HG03558 (cell line): ENCODE measurements around the gene ZNF532.

Source experiments
- ATAC-seq: cut with Tn5 transposase; IDR thresholded peaks from one replicate; pipeline ENCODE4 v1.9.1; 2021; ENCODE audit warnings: moderate number of reproducible peaks; ENCODE audit not compliant: unreplicated experiment; ENCODE audit errors: extremely low read depth

The ZNF532 gene

DNA sequence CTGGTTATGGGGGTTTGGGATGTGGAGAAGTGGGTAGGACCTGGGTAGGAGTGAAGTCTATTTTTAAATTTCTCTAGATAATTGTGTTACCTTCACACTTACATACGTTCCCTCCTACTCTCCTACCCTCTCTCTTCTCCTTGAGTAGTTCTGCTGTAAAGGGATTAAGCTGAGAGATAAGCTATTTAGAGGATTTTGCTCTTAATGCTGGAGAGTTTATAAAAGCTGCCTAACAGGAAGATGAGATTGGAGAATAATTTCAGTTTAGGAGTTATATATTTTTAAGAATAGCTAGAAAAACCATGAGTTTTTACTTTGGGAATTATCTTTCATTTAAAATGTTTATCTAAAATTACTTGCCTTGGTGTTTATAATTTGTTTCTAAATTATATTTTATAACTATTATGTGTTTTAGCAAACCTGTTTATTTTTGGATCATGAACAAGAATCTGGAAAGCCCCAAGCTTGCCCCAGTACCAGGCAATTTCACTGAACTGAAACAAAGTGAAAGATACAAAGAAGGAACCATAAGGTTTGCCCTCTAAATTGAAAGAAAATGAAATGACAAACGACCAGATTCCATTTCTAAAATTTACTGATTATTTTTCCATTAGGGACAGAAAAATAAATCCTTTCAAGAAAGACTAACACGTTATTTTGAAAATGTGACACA is 101.5 kb downstream of the ZNF532 start:
- ATAC-seq: no peak

GRCh38 chr18:58966704-58967103 is 102.0 kb downstream of the ZNF532 start:
- no peak for ATAC-seq

GRCh38 chr18:58967751-58968254 is 103.1 kb downstream of the ZNF532 start:
- ATAC-seq: no peak

- peak; percentile 79 for ATAC-seq
Observed at GRCh38 chr18:58970943-58971790, 106.5 kb downstream of the ZNF532 start.

- ATAC-seq: no peak
Observed at GRCh38 chr18:58975296-58975695, 110.6 kb downstream of the ZNF532 start.

- ATAC-seq: no peak
Observed at GRCh38 chr18:58975781-58976180, 111.1 kb downstream of the ZNF532 start.

- ATAC-seq: no peak
Observed at GRCh38 chr18:58977223-58977622, 112.5 kb downstream of the ZNF532 start.

- no peak for ATAC-seq
Observed at GRCh38 chr18:58977801-58978200, 113.1 kb downstream of the ZNF532 start.

DNA sequence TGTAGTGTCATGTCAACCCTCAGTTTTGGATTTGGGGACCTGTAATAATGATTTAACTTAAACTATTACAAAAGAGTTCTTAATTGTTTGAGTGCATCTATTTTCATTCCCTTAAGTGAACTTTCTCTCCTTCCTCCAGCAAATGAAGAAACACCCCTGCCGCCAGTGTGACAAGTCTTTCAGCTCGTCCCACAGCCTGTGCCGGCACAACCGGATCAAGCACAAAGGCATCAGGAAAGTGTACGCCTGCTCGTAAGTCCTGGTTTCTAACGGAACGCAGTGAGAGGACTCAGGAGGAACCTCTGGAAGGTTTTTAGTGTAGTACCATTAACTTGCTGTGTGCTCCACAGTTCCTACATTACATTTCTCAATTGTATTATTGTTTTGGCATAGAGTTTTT is 114.2 kb downstream of the ZNF532 start:
- no peak for ATAC-seq

DNA sequence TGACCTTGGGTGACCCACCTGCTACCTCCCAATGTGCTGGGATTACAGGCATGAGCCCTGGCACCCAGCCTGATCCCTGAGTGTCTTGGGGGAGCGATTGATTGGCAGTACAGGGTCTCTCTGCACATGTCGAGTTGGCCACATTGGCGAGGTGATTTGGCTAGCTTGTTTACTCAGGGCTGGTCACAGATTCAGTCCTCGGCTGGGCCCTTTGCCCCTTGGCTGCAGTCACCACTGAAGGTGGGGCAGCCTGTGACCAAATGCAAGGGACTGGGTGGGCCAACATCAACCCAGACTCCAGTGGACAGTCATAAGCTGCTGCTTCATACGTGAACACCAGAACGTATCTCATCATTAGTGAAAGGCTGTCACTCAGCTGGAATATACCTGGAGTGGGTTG is 114.9 kb downstream of the ZNF532 start:
- ATAC-seq: no peak

- no peak for ATAC-seq
Observed at GRCh38 chr18:58980991-58981390, 116.3 kb downstream of the ZNF532 start.

GRCh38 chr18:58983260-58984155 is 118.8 kb downstream of the ZNF532 start:
- ATAC-seq: no peak

- ATAC-seq: no peak
Observed at GRCh38 chr18:58988600-58988999, 123.9 kb downstream of the ZNF532 start.

- ATAC-seq: no peak
Observed at GRCh38 chr18:58989184-58989759, 124.6 kb downstream of the ZNF532 start.

GRCh38 chr18:58990720-58991119 is 126.0 kb downstream of the ZNF532 start:
- ATAC-seq: no peak

DNA sequence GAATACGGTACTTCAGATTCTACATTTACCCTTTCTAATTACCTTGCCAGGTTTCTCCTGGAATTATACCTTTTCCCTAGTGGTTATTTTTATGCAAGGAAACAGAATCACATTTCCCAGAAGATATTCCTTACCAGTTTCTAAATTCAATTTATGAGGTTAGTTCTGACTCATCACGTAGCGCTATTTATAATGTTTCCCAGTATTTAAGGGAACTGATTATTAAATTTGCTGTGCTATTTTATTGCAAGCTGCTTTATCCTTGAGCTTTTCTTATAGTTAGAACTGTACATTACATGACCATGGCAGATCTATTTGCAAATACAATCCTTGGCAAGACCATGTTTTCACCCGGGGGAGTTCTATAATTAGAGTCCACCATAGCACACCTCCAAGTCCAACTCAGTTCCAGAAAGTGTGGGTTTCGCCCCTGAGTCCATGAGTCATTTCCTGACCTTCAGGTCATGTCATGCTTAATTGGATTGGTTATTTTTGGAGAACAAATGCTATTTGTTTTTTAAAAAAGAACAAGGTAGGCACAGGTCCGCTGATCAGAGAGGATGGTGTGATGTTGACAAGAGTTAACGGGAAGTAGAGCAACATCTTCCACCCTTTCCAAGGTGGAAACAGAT is 126.6 kb downstream of the ZNF532 start:
- peak; percentile 80 for ATAC-seq

DNA sequence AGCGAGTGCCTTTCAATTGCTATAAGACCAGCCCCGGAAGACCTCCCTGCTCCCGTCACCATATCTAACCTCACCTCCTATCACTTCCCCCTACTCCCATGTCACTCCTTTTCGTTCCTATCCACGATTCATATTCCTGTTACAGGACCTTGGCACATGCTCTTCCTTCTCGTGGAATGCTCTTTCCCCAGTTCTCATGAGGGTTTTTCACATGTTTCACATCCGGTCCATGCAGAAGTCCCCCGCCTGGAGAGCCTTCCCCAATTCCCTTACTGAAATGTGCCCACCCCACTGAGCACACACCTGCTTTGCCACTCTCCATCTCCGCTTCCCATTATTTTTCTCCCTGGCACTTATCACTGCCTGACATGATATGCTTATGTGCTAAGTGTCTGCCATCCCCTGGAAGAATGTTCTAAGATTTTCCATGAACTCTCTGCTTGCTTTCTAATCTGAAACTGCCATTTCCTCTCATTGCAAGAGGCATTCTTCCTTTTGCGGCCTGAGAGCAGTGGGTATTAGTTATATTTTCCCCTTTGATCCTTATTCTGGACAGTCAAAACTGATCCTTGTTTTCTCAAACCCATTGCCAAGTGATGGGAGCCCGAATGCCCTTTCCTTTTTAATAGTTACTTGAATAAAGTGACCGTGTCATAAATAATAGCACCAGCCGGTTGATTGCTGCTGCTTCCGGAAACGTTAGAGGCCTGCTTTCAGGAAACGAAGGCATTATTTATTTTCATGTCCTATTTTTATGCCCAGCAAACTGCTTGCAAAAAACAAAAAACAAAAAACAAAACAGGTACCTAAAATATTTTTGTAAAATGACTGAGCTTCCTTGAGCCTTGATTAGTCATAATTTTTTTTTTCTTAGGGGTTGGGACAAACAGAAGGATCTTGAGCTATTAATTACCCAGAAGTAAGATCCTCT is 127.9 kb downstream of the ZNF532 start:
- ATAC-seq: no peak

GRCh38 chr18:58993260-58993659 is 128.6 kb downstream of the ZNF532 start:
- no peak for ATAC-seq

GRCh38 chr18:58995663-58996062 is 131.0 kb downstream of the ZNF532 start:
- ATAC-seq: no peak
